ENCODE results near the gene SLC2A10.

DNA sequence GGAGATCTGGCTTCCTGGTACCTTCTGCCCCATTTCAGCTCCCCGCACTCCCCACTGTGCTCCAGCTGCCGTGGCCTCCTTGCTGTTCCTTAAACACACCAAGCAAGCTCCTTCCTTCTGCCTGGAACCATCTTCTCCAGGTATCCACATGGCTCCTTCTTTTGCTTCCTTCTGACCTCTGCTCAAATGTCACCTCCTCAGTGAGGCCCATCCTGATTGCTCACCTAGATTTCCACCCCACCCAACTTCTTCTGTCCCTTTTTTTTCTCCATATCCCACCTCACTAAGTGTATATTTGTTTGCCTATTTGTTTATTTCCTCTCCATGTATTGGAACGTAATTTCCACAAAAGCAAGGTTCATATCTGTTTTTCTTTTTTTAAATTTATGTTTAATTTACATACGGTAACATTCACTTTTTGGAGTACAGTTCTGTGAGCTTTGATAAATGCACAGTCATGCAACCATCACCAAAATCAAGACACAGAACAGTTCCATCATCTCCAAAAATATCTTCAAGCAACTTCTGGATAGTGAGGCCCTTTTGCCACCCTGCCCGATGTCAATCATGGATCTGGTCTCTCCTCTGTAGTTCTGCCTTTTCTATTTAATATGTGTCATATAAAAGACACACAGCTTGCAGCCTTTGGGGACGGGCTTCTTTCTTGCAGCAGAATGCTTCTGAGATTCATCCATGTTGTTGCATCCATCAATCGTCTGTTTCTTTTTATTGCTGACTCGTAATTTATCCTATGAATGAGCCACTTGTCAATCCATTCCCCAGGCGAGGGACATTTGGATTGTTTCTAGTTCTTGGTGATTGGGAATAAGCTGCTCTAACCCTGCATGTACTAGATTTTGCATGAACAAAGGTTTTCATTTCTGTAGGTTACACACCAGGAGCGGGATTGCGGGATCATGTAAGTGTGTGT is 46.3 kb downstream of the SLC2A10 start:
- TF ChIP-seq POLR2A (IDR thresholded peaks at IDR 0.05) = no peak
- TF ChIP-seq, protein P1, sequence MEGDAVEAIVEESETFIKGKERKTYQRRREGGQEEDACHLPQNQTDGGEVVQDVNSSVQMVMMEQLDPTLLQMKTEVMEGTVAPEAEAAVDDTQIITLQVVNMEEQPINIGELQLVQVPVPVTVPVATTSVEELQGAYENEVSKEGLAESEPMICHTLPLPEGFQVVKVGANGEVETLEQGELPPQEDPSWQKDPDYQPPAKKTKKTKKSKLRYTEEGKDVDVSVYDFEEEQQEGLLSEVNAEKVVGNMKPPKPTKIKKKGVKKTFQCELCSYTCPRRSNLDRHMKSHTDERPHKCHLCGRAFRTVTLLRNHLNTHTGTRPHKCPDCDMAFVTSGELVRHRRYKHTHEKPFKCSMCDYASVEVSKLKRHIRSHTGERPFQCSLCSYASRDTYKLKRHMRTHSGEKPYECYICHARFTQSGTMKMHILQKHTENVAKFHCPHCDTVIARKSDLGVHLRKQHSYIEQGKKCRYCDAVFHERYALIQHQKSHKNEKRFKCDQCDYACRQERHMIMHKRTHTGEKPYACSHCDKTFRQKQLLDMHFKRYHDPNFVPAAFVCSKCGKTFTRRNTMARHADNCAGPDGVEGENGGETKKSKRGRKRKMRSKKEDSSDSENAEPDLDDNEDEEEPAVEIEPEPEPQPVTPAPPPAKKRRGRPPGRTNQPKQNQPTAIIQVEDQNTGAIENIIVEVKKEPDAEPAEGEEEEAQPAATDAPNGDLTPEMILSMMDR (IDR thresholded peaks at IDR 0.05) = no peak
- TF ChIP-seq POLR2AphosphoS5 (IDR thresholded peaks at IDR 0.05) = no peak
- no peak for TF ChIP-seq EP300 (IDR thresholded peaks at IDR 0.05; ENCODE audit: low read depth)
